GM18873 (cell line): ENCODE data around the gene DENND11.

Source experiments
- ATAC-seq: cut with Tn5 transposase; IDR thresholded peaks from one replicate; pipeline ENCODE4 v1.9.1; 2021; ENCODE audit warnings: mild to moderate bottlenecking, moderate library complexity, moderate number of reproducible peaks; ENCODE audit not compliant: unreplicated experiment, low FRiP score

DENND11 gene, protein sequence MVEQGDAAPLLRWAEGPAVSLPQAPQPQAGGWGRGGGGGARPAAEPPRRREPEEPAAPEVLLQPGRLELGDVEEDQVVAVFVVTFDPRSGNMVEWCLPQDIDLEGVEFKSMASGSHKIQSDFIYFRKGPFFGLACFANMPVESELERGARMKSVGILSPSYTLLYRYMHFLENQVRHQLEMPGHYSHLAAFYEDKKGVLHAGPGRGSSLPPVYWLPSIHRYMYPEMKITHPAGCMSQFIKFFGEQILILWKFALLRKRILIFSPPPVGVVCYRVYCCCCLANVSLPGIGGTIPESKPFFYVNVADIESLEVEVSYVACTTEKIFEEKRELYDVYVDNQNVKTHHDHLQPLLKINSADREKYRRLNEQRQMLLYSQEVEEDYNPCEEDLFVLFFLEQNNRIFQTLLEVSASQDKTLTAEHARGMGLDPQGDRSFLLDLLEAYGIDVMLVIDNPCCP

GRCh38 chr7:141702047-141702567 is at the start of gene DENND11:
TSS of gene DENND11 (minus strand) at chr7:141702166. CDS start at chr7:141702153, 13 bp downstream.
- ATAC-seq: peak; percentile 53

- no peak for ATAC-seq
These were observed 46.4 kb upstream of the DENND11 start for GRCh38 chr7:141748396-141748795.

- ATAC-seq: no peak
These were observed 42.2 kb upstream of the DENND11 start for GRCh38 chr7:141744131-141744530.

DNA sequence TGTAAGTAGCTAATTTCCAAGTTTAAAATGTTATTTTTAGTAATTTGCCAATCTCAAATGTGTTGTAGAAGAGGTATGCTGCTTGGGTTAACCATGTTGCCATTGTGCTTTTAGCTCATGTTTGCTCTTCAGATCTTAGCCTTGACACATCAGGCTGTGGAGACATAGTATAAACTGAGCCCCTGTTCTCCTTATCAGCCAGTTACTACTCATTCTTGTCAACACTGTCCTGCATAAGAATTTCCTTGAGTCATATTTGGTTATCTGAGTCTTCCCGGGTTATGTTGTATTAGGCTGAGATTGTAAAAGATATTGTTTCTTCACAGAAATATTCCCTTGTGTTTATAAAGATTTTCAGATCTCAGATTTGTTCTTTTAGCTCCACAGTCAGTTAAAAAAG is 40.3 kb upstream of the DENND11 start:
- no peak for ATAC-seq

DNA sequence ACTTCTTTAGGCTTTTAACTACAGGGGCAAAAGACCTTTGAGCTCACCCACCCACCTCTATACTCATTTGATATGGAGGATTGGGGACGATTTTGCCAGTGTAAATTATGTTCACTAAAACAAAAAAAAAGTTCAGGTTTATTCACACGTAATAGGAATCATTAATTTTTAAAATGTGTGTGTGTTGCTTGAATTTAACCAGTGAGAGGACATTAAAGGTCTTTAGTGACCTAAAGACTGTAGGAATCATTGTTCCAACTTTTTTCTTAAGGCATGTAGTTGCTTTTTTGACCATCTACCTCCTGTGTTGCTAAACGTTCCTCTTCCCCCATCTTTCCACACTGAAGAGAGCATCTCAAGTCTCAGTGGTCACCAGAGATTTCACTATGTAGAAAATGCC is 37.3 kb upstream of the DENND11 start:
- no peak for ATAC-seq

GRCh38 chr7:141738592-141739013 is 36.6 kb upstream of the DENND11 start:
- no peak for ATAC-seq

DNA sequence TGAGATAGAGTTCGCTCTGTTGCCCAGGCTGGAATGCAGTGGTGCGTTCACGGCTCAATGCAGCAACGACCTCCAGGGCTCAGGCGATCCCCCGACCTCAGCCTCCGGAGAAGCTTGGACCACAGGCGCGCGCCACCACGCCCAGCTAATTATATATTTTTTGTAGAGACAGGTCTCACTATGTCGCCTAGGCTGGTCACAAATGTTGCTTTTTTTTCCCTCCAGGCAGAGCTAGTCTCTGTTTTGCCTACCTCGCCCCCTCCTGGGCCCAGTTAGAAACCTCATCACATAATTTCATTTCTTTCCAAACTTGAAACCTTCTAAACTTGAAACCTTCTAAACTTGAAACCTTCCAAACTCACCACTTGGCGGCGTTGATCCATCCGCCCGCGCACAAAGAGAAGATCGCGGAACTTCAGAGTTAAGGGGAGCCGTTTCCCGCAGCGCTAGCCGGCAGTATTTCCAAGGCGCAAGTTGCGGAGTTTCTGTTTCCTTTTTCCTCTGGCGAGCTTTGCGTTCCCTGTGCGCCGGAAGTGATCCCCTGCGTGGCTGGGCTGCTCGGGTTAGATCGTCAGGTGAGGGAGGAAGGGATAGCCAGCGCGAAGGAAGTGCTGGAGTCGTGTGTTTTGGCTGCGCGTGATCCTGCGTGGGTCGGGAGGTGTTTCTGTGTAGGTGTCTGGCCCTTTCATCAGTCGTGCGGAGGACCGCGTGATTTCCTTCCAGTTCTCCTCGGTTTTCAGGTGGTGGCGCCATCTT is 36.0 kb upstream of the DENND11 start, which contains the start of gene SSBP1:
TSS of gene SSBP1 (plus strand) at position 523 of the 756 bp plus-strand sequence. CDS start 809 bp downstream, outside the sequence.
- peak; percentile 89 for ATAC-seq

DNA sequence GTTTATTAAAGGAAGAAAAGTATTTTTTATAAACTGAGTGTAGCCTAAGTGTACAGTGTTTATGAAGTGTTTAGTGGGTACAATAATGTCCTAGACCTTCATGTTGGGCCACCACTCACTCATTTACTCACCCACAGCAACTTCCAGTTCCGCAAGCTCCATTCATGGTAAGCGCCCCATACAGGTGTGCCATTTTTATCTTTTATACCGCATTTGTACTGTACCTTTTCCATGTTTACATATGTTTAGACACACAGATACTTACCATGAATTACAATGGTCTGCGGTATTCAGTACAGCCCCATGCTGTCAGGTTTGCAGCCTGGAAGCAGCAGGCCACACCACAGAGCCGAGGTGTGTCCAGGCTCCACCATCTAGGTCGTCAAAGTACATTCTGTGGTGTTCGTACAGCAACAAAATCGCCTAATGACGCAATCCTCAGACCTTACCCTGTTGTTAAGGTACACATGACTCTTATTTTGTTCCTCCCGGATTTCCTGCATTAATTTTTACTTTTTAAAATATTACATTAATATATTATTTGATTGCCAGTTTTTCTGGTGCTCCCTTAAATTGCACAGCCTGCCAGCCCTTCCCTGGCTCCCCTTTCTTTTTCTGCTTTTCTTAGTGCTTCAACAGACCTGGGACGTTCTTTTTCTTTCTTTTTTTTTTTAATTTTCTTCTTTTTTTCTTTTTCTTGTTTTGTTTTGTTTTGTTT is 35.3 kb upstream of the DENND11 start:
- ATAC-seq: no peak

- no peak for ATAC-seq
These were observed 29.6 kb upstream of the DENND11 start for GRCh38 chr7:141731476-141732149.

GRCh38 chr7:141729020-141729419 is 27.1 kb upstream of the DENND11 start:
- no peak for ATAC-seq

- ATAC-seq: no peak
These were observed 20.6 kb upstream of the DENND11 start for GRCh38 chr7:141722529-141722928.

DNA sequence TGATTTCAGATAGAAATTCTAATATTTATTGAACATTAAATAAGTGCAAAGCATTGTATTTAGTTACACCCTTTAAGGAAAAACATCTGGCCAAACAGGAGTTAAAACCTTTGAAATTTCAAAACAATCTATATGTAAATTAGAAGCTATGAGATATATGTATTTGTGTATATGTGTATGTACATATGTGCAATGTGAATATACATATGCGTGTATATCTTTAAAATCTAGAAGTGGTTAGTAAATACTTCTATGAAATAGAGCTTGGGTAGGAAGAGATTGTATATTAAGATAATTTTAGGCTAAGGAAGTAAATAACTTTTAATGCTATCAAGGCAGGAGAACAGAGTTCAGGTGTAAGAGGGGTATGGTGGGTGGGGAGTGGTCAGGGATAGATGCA is 15.5 kb upstream of the DENND11 start:
- ATAC-seq: no peak

GRCh38 chr7:141715794-141716689 is 14.1 kb upstream of the DENND11 start:
- no peak for ATAC-seq

DNA sequence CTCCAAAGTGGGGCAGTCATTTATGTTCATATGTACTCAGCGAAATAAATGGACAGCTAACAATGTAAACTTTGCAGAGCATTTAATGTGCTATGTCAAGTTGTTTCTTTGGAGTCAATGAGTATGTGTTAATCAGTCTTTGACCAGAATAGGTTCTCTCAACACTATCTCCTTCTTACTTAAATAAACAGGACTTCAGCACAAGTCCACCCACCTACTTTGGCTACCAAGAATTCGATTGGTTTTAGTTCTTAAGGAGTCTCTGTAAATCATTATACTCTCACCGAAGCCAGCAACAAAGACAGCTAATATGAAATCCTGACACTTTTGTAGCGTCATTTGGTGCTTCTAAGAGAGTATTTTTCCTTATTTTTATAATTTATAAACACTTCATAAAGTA is 13.1 kb upstream of the DENND11 start:
- no peak for ATAC-seq

- no peak for ATAC-seq
These were observed 12.6 kb upstream of the DENND11 start for GRCh38 chr7:141714571-141714970.

DNA sequence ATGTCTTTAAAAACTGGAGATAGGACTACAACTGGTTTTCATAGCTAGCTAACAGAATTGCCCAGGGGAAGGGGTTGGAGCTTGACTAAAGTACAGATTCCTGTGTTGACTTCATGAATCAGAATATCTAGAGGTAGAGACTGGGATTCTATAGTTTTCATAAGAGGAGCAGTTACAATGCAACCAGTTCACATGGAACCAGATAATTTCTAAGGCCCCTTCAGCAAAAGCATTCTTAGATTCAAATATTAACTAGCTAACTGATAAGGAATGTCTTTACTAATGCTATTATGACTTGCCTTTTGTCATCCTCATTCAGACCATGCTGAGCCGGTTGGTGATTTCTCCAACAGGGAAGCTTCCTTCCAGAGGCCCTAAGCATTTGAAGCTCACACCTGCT is 11.9 kb upstream of the DENND11 start:
- no peak for ATAC-seq

DNA sequence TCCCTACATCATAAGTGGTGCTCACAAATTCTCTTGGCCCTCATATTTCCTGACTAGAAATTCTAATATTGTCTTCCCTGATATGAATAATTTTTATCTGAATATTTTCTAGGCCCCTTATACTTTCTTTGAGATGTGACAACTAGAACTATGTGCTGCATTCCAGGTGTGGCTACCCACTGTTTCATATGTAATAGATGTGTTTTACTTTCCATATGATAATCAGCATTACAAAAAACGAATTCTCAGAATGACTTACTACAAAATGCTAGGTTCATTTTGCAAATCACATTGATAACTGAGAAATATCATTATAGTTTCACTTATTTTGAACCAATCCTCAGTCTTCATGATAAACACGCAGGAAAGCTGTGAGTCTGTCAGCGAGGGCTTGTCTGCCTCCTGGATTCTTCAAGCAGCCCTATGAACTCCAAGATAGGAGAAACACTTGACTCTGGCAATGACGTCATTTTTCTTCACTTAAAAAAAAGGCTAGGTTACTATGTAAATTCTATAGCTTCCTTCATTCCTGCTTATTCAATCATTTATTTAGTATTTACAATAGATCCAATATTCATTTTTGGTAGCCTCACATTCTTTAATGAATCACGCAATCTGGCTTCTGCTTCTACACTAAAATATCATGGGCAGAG is 10.8 kb upstream of the DENND11 start:
- no peak for ATAC-seq

DNA sequence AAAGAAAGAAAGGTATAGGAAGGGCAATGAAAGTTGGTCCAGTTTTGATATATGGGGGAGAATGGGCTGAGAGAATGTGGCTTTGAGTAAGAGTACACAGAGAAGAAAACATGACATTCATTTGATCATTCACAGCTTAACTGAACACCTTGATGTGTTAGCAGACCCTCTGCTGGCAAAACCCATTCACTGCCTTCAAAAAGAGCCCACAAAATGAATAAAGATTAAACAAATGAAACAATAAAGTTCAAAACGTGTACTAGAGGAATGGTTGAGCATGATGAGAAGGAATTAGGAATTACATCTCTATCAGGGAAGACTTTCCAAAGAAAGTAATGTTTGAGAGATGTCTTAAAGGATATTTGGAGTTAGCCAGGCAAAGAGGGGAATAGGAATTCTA is 8.3 kb upstream of the DENND11 start:
- no peak for ATAC-seq

GRCh38 chr7:141709749-141710148 is 7.8 kb upstream of the DENND11 start:
- no peak for ATAC-seq
